Measurements from ENCODE around the gene KIF3C.

DNA sequence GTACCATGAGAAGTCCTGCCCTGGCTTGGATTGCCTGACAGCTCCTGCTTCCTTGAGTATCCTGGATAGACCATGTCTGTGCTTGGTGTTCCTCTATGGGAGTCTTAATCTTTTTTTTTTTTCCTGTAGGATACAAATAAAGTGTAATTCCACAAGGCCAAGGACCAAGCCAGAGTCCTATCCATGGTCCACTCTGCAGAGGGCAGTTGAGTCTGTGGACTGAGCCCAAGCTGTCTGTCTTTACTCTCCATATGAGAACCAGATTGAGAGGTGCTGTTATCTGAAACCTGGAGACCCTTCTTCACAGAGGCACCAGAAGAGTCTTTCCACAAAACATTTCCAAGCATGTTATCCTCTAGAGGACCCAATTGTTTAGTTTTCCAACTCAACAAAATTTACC, 1.4 kb upstream of the KIF3C start:
- TF ChIP-seq CTCF (IDR thresholded peaks at IDR 0.05) (no peak), POLR2A (IDR thresholded peaks at IDR 0.05) (no peak)
